OCI-LY3 (cell line): ENCODE measurements around the gene XPNPEP2.

Experiments used
- CTCF ChIP-seq: fragments of 200-600, 300-600 bp; sonication (generic); IDR thresholded peaks from 2 replicates; pipeline ENCODE4 v1.5.1; 2014; ENCODE audit warnings: antibody characterized with exemption, low read length, low read depth
- EZH2phosphoT487 ChIP-seq: fragments of 200-600 bp; shearing (Covaris generic); IDR thresholded peaks from 2 replicates; pipeline ENCODE4 v1.6.1; 2018; ENCODE audit warnings: antibody characterized with exemption, mixed run types, low read depth

- TF ChIP-seq CTCF: no peak
- no peak for TF ChIP-seq EZH2phosphoT487
Measured at GRCh38 chrX:129714581-129714980, 24.2 kb upstream of the XPNPEP2 start.
